ENCODE data around the gene ETNK1.

The ETNK1 gene

DNA sequence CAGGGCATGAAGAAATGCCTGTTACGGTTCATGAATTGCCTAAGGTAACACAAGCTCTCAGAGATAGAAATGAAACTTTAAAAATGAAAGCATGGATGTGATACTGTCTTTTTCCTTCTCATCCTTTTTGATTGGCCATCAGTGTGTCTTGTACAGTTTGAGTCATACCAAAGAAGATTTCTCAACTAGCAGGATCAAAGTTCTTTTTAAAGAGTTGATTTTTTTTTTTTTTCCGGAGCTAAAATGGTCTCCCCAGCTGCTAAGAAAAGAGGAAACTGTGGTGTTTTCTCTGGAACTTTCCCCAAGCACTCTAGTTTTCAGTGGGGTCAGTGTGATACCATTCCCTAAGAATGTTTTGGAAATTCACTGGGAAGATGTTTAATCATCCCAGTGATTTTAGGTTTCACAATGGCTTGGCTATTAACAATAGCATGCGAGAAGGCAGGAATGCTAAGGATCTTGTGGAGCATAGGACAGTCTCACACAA, 105.0 kb downstream of the ETNK1 start:
- intact Hi-C loops (cut with DNase I), result no loop called here
- DNase-seq, result no peak

GRCh38 chr12:22731236-22731635, 106.3 kb downstream of the ETNK1 start:
- intact Hi-C loops (cut with DNase I), result no loop called here
- no peak for DNase-seq

DNA sequence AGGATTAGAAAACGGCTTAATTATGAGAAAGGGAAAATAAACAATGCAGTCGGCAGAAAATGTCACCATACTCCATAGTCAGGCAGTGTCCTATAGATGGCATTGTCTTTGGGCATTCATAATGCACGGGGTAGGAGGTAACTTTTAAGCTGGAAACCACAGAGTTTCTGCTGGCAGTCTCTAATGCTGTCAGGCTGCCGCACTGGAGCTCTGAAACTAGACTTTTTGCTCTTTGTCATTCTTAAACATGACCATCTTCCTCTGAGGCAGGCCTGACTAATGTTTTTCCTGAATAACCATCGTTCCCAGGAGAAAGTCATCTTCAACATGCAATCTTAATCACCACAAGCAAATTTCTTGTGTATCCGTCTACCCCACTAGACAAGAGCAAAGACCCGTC, 108.8 kb downstream of the ETNK1 start:
- intact Hi-C loops (cut with DNase I), result no loop called here
- no peak for DNase-seq

GRCh38 chr12:22738945-22739344, 114.0 kb downstream of the ETNK1 start:
- intact Hi-C loops (cut with DNase I), result no loop called here
- DNase-seq, result no peak
